Measurements from ENCODE around the gene TXNRD2. TPM values are rescaled to one million over a fixed set of nuclear protein-coding genes. Genes with fewer than 3 reads are reported as not detected.
"Not testable (repeated sequence)": the region's sequence is repeated elsewhere in the genome, so short reads cannot be mapped to it uniquely, and the experiment has no call there.

TXNRD2 gene
- total RNA-seq, 4 donors from 2014 or later: 8.0 to 11.3 (median 10.4) TPM

DNA sequence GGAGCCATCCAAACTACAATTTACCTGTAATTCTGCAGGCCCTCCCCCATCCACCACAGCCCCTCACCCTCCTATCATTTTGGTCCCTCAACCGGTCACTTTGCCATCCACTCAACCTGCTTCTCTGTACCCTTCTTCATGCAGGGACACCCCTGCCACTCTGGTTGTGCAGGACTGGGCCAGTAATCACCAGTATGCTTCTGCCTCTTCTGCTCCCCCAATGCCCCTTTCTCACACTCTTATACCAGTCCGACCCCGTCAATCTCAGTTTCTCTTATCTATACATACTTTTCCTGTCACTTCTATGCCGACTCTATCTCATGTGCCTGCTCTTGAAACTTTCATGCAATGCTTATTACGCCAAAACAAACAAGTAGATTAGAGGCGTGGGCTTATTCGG, 5.1 kb downstream of the TXNRD2 start:
- Histone ChIP-seq H3K27me3 (no peaks in the 10 kb centered on the region), H3K4me1 (peaks cover 8 to 23% (median 10%) of the 10 kb centered on the region in 3 donors), H3K9me3 (no peaks in the 10 kb centered on the region), H3K27ac (no peak overlapping the region), H3K36me3 (no peaks in the 10 kb centered on the region), H3K4me3 (no peak overlapping the region)
- intact Hi-C loops (cut with DNase I): no loop called here
- TF ChIP-seq, protein P1, sequence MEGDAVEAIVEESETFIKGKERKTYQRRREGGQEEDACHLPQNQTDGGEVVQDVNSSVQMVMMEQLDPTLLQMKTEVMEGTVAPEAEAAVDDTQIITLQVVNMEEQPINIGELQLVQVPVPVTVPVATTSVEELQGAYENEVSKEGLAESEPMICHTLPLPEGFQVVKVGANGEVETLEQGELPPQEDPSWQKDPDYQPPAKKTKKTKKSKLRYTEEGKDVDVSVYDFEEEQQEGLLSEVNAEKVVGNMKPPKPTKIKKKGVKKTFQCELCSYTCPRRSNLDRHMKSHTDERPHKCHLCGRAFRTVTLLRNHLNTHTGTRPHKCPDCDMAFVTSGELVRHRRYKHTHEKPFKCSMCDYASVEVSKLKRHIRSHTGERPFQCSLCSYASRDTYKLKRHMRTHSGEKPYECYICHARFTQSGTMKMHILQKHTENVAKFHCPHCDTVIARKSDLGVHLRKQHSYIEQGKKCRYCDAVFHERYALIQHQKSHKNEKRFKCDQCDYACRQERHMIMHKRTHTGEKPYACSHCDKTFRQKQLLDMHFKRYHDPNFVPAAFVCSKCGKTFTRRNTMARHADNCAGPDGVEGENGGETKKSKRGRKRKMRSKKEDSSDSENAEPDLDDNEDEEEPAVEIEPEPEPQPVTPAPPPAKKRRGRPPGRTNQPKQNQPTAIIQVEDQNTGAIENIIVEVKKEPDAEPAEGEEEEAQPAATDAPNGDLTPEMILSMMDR (IDR thresholded peaks at IDR 0.05): no peak
- no peak for TF ChIP-seq POLR2A (IDR thresholded peaks at IDR 0.05)
- no peak for DNase-seq
- WGBS, 2 donors: 97 to 99% methylated on average over 7 of the region's 7 CpGs

DNA sequence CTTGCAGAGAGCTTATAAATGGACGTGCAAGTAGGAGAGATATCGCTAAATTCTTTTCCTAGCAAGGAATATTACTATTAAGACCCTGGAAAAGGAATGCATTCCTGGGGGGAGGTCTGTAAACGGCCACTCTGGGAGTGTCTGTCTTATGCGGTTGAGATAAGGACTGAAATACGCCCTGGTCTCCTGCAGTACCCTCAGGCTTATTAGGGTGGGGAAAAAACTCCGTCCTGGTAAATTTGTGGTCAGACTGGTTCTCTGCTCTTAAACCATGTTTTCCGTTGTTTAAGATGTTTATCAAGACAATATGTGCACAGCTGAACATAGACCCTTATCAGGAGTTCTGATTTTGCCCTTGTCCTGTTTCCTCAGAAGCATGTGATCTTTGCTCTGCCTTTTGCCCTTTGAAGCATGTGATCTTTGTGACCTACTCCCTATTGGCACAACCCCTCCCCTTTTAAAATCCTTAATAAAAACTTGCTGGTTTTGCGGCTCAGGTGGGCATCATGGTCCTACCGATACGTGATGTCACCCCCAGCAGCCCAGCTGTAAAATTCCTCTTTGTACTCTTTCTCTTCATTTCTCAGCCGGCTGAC, 6.4 kb downstream of the TXNRD2 start:
- 85 to 92% methylated on average over 11 of the region's 11 CpGs for WGBS, 2 donors
- H3K27ac ChIP-seq; H3K27me3 ChIP-seq; H3K4me3 ChIP-seq; intact Hi-C loops (cut with DNase I); H3K36me3 ChIP-seq; H3K9me3 ChIP-seq; DNase-seq: not testable (repeated sequence)
- peaks cover 0 to 12% (median 0%) of the 10 kb centered on the region in 3 donors for H3K4me1 ChIP-seq

- intact Hi-C loops (cut with DNase I): no loop called here
- no peak overlapping the region for H3K4me3 ChIP-seq
- peaks cover 0 to 9% (median 0%) of the 10 kb centered on the region in 3 donors for H3K4me1 ChIP-seq
- H3K36me3 ChIP-seq: peaks cover 0 to 17% (median 0%) of the 10 kb centered on the region in 3 donors
- no peak for DNase-seq
- whole genome bisulfite sequencing, 2 donors: 81 to 86% methylated on average over 4 to 6 of the region's 9 CpGs
- H3K9me3 ChIP-seq: no peaks in the 10 kb centered on the region
- no peaks in the 10 kb centered on the region for H3K27me3 ChIP-seq
- no peak for TF ChIP-seq POLR2A (IDR thresholded peaks at IDR 0.05)
- TF ChIP-seq, protein P1 (IDR thresholded peaks at IDR 0.05): no peak
- no peak overlapping the region for H3K27ac ChIP-seq
Observed at GRCh38 chr22:19933341-19934241, 8.0 kb downstream of the TXNRD2 start.

DNA sequence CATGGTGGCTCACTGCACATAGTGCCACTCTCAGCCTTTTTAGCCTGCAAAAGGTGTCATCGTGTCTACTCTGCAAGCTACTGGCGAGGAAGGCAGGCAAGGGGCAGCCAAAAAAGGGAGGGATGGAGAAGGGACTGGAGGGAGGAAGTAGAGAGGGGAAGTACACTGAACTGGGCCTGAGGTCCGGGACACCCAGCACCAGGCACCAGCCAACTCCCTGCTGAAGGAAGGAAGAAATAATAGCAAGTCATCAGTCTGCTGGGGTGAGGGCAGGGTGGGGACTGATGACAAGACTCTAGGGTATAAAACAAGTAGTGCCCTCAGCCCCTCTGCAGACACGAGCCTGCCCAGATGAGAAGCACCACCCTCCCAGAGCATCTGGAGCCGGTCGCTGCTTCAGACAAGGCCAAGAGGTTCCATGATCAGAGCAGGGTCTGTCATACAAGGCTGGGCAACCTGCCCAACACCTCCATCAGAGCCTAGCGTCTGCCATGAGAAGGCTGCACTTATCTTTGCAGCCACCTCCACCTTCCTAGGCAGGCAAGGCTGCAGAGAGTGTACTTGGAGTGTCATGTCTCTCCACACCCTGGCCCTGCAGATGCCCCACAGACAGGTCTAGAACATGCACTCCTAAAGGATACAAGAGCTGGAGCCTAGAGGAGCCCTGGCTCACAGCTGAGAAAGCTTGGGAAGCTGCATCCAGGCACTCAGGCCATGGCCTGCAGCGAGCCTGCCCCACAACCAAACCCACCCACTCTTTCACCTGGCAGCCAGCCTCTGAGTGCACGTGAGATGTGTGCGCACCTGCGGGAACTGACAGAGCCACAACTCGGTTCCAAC, 9.0 kb downstream of the TXNRD2 start:
- TF ChIP-seq, protein P1 (IDR thresholded peaks at IDR 0.05): no peak
- no peak for TF ChIP-seq POLR2A (IDR thresholded peaks at IDR 0.05)
- 64 to 69% methylated on average over 5 to 12 of the region's 12 CpGs for WGBS, 2 donors
- Histone ChIP-seq H3K9me3 (no peaks in the 10 kb centered on the region), H3K4me1 (no peaks in the 10 kb centered on the region), H3K36me3 (peaks cover 0 to 22% (median 0%) of the 10 kb centered on the region in 3 donors), H3K27me3 (no peaks in the 10 kb centered on the region), H3K27ac (no peak overlapping the region), H3K4me3 (no peak overlapping the region)
- intact Hi-C loops (cut with DNase I): no loop called here
- DNase-seq: no peak

GRCh38 chr22:19931514-19931913, 10.1 kb downstream of the TXNRD2 start:
- TF ChIP-seq, protein P1 (IDR thresholded peaks at IDR 0.05): no peak
- TF ChIP-seq POLR2A (IDR thresholded peaks at IDR 0.05): no peak
- no peaks in the 10 kb centered on the region for H3K9me3 ChIP-seq
- no peak overlapping the region for H3K4me3 ChIP-seq
- no peaks in the 10 kb centered on the region for H3K27me3 ChIP-seq
- no peak for DNase-seq
- H3K27ac ChIP-seq: no peak overlapping the region
- no peaks in the 10 kb centered on the region for H3K4me1 ChIP-seq
- peaks cover 0 to 22% (median 0%) of the 10 kb centered on the region in 3 donors for H3K36me3 ChIP-seq
- 98 to 100% methylated on average over 2 to 6 of the region's 8 CpGs for WGBS, 2 donors
- intact Hi-C loops (cut with DNase I): no loop called here
